Heart left ventricle (tissue), 16 donors: ENCODE measurements around the gene C1orf105. TPM values are rescaled to one million over a fixed set of nuclear protein-coding genes. Genes with fewer than 3 reads are reported as not detected.

Source experiments
- ATAC-seq, 4 donors: fragments of 200-7000 bp; cut with Tn5 transposase; one replicate each; pipeline ENCODE4 v1.9.1; 2020 to 2022; ENCODE audit warnings: moderate library complexity in 4 of 4, mild to moderate bottlenecking in 3 of 4, moderate number of reproducible peaks in 1 of 4
- DNase-seq, 5 donors: peaks; one replicate each; pipeline ENCODE4 v3.0.0-alpha.2; 2020
- H3K27ac ChIP-seq, 12 donors: fragments of 200-600 bp; sonication (generic) in 4 of 12; one replicate each; pipeline versions ENCODE4 v1.5.0 to v1.8.0; 2016 to 2022; ENCODE audit warnings: mild to moderate bottlenecking in 2 of 12
- H3K27me3 ChIP-seq, 9 donors: fragments of 200-600 bp; sonication (generic) in 2 of 9; one replicate each; pipeline versions ENCODE4 v1.5.1 to v1.8.0; 2016 to 2022; ENCODE audit warnings: mild to moderate bottlenecking in 3 of 9
- H3K36me3 ChIP-seq, 9 donors: fragments of 200-600 bp; sonication (generic) in 2 of 9; one replicate each; pipeline versions ENCODE4 v1.5.0 to v1.8.0; 2018 to 2022; ENCODE audit warnings: mild to moderate bottlenecking in 2 of 9
- H3K4me1 ChIP-seq, 12 donors: fragments of 200-600 bp; sonication (generic) in 4 of 12; one replicate each; pipeline versions ENCODE4 v1.5.0 to v1.8.0; 2016 to 2022; ENCODE audit warnings: mild to moderate bottlenecking in 3 of 12
- H3K4me3 ChIP-seq, 12 donors: fragments of 200-600 bp; sonication (generic) in 4 of 12; one replicate each; pipeline versions ENCODE4 v1.5.0 to v1.8.0; 2017 to 2022; ENCODE audit warnings: mild to moderate bottlenecking in 9 of 12, moderate library complexity in 4 of 12
- H3K9me3 ChIP-seq, 12 donors: fragments of 200-600 bp; sonication (generic) in 4 of 12; one replicate each; pipeline versions ENCODE4 v1.5.0 to v1.8.0; 2016 to 2022; ENCODE audit warnings: mild to moderate bottlenecking in 1 of 12
- CTCF ChIP-seq, 12 donors: fragments of 200-600 bp; sonication (generic) in 4 of 12; IDR thresholded peaks; one replicate each; pipeline versions ENCODE4 v1.5.0 to v1.8.0; 2018 to 2022; ENCODE audit warnings: antibody characterized with exemption in 12 of 12, mild to moderate bottlenecking in 5 of 12
- POLR2A ChIP-seq, 2 donors: fragments of 450-650 bp; IDR thresholded peaks; one replicate each; pipeline ENCODE4 v1.6.1; 2017; ENCODE audit warnings: antibody characterized with exemption in 2 of 2, mild to moderate bottlenecking in 2 of 2, moderate library complexity in 2 of 2
- WGBS, 4 donors: extraction: QIAGEN DNeasy Blood & Tissue Kit in 2 of 4; methylation state at CpG; one replicate each; pipeline versions ENCODE4 v1.1.5 to v1.1.7; 2013 to 2018; 5-methylcytosine and 5-hydroxymethylcytosine counted together
- intact Hi-C, 10 donors: fragments of 100-400 bp; cut with DNase I; formaldehyde crosslinking; loops; one replicate each; pipeline versions ENCODE4 v1.11.1 to v1.14.2; 2022
- polyA plus RNA-seq, 2 donors: library from polyadenylated mRNA; stranded (reverse); fragments of 200-250 nt; gene quantifications; one replicate each; pipeline ENCODE4 v1.2.3, GENCODE V29; 2013
- total RNA-seq, 9 donors: library from RNA; depleted of rRNA in 2 of 9; stranded (reverse); fragments of >200 nt in 2 of 9; fragmentation: NEBNext Ultra II Directional in 3 of 9; extraction: Animal tissue kit (Norgen Biotek cat#: 25700) in 3 of 9; gene quantifications; one replicate each; pipeline versions ENCODE4 v1.1.0 to v1.2.4, GENCODE V29; 2016 to 2023
- donor health status: ischemic (EF 13 %, LVEDD 7.1; RV severe dilation, severe dysfunction).
- donor health status: healthy with polysubstance abuse.
- donor health status: DM: no; HTN: yes; CAD: no.
- donor health status: DM: no; HTN: no; CAD: no.
- donor health status: ischemic (EF 25% LVEDD 6.9; RV normal size, moderate dysfunction).
- donor health status: ischemic (EF 25% LVEDD 5.7; RV mildly dilated, moderate dysfunction).
- donor health status: healthy.
- donor health status: DM: yes; HTN: yes; CAD: no.
- donor health status: ischemic (EF 35%, LVEDD 5.7; RV mildly dilated, moderate dysfunction).
- donor health status: nonischemic (EF 11% LVEDD 7.7; RV severe dilation, severe dysfunction).
- donor health status: DM: yes; HTN: yes; CAD: no.
- donor health status: PGD.
- donor health status: ischemic (EF 29% LVEDD 5.4; RV normal size, mild dysfunction).
- donor health status: nonischemic (EF 23%, LVEDD 6.1; RV moderate dilation, normal function).

The C1orf105 gene
- total and polyA plus RNA-seq, 11 donors: 1.2 to 39.8 (median 6.7) TPM

GRCh38 chr1:172473302-172473701, 52.8 kb downstream of the C1orf105 start:
- no peaks in the 10 kb centered on the region for H3K9me3 ChIP-seq
- 30 to 49% (median 44%) methylated on average over 3 of the region's 3 CpGs for WGBS, 4 donors
- H3K27me3 ChIP-seq: no peaks in the 10 kb centered on the region
- DNase-seq: no peak
- no peak for TF ChIP-seq CTCF (IDR thresholded peaks at IDR 0.05)
- no peak for TF ChIP-seq POLR2A (IDR thresholded peaks at IDR 0.05)
- peaks cover 0 to 20% (median 0%) of the 10 kb centered on the region in 12 donors for H3K4me1 ChIP-seq
- H3K4me3 ChIP-seq: no peak overlapping the region
- intact Hi-C loops: no loop called here
- no peaks in the 10 kb centered on the region for H3K36me3 ChIP-seq
- peak in 1 of 4 donors; percentile 26 for ATAC-seq
- no peak overlapping the region for H3K27ac ChIP-seq

- H3K4me1 ChIP-seq: peaks cover 0 to 20% (median 0%) of the 10 kb centered on the region in 12 donors
- ATAC-seq (no peak), DNase-seq (no peak)
- H3K4me3 ChIP-seq: no peak overlapping the region
- no peaks in the 10 kb centered on the region for H3K9me3 ChIP-seq
- intact Hi-C loops: no loop called here
- no peaks in the 10 kb centered on the region for H3K36me3 ChIP-seq
- no peak overlapping the region for H3K27ac ChIP-seq
- H3K27me3 ChIP-seq: no peaks in the 10 kb centered on the region
- TF ChIP-seq POLR2A (IDR thresholded peaks at IDR 0.05) (no peak), CTCF (IDR thresholded peaks at IDR 0.05) (no peak)
These were observed 53.4 kb downstream of the C1orf105 start for GRCh38 chr1:172473842-172474241.

GRCh38 chr1:172476218-172476811, 55.8 kb downstream of the C1orf105 start:
- Histone ChIP-seq H3K27me3 (no peaks in the 10 kb centered on the region), H3K27ac (no peak overlapping the region), H3K9me3 (no peaks in the 10 kb centered on the region), H3K4me3 (no peak overlapping the region), H3K36me3 (no peaks in the 10 kb centered on the region), H3K4me1 (peaks cover 0 to 20% (median 0%) of the 10 kb centered on the region in 12 donors)
- TF ChIP-seq POLR2A (IDR thresholded peaks at IDR 0.05): no peak
- TF ChIP-seq CTCF (IDR thresholded peaks at IDR 0.05): no peak
- intact Hi-C loops: no loop called here
- DNase-seq (no peak), ATAC-seq (no peak)
- 76 to 83% (median 77%) methylated on average over 4 of the region's 4 CpGs for WGBS, 4 donors

- Histone ChIP-seq H3K36me3 (no peaks in the 10 kb centered on the region), H3K27ac (no peak overlapping the region)
- intact Hi-C loops: no loop called here
These were observed 56.7 kb downstream of the C1orf105 start for GRCh38 chr1:172477216-172477615.

GRCh38 chr1:172477741-172478140, 57.3 kb downstream of the C1orf105 start:
- Histone ChIP-seq H3K4me3 (no peak overlapping the region), H3K36me3 (no peaks in the 10 kb centered on the region), H3K27me3 (peaks cover 0 to 3% (median 0%) of the 10 kb centered on the region in 9 donors), H3K27ac (no peak overlapping the region), H3K9me3 (no peaks in the 10 kb centered on the region), H3K4me1 (peaks cover 0 to 10% (median 0%) of the 10 kb centered on the region in 12 donors)
- TF ChIP-seq CTCF (IDR thresholded peaks at IDR 0.05) (no peak), POLR2A (IDR thresholded peaks at IDR 0.05) (no peak)
- intact Hi-C loops: no loop called here
- ATAC-seq (no peak), DNase-seq (no peak)
- 91 to 97% (median 94%) methylated on average over 1 of the region's 1 CpG for WGBS, 4 donors

More at GRCh38 chr1:172477216-172477615, 56.7 kb downstream of the C1orf105 start:
- peaks cover 0 to 15% (median 0%) of the 10 kb centered on the region in 12 donors for H3K4me1 ChIP-seq
- H3K27me3 ChIP-seq: peaks cover 0 to 3% (median 0%) of the 10 kb centered on the region in 9 donors
- DNase-seq (no peak), ATAC-seq (no peak)
- TF ChIP-seq POLR2A (IDR thresholded peaks at IDR 0.05): no peak
- 84 to 90% (median 86%) methylated on average over 2 of the region's 2 CpGs for WGBS, 4 donors
- no peak overlapping the region for H3K4me3 ChIP-seq
- H3K9me3 ChIP-seq: no peaks in the 10 kb centered on the region
